ENCODE data around the gene TTC7B.

Gene TTC7B

DNA sequence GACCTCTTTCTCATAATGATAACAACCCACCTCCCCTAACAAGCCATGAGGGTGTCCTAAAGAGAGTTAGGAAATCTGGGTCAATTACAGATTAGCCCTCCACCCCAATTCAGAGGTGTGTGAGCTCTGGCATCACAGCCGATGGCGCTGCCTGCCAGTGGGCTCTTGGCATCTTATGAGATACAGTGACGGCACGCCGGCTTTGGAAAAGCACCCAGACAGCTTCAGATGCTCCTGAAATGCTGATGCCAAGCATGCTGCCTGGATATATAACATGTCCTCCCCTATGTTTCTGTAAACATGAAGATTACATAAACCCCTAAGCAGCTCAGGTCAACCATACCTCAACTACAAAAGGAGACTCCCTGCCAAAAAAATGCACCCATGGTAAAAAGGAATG, 152.6 kb downstream of the TTC7B start:
- Histone ChIP-seq H2BK120ac (ENCODE audit: low read depth, low read length) (no peak overlapping the region), H3K4me3 (ENCODE audit: low read length) (no peak overlapping the region), H4K5ac (ENCODE audit: low read length) (no peak overlapping the region), H3K23ac (ENCODE audit: low read length) (no peak overlapping the region), H3K79me2 (ENCODE audit: control insufficient read depth, insufficient read depth, low read length) (no peaks in the 10 kb centered on the region), H3K79me1 (ENCODE audit: low read length) (no peaks in the 10 kb centered on the region), H2AK5ac (ENCODE audit: low read length) (no peak overlapping the region), H3K9ac (ENCODE audit: low read length) (no peak overlapping the region), H3K4me1 (ENCODE audit: control insufficient read depth, low read depth, low read length) (peaks cover 3% of the 10 kb centered on the region), H4K8ac (ENCODE audit: low read depth, low read length) (no peak overlapping the region), H3K18ac (ENCODE audit: low read length) (no peak overlapping the region), H3K4me2 (ENCODE audit: low read length) (no peak overlapping the region), H3K56ac (ENCODE audit: low read length) (no peak overlapping the region), H3K36me3 (ENCODE audit: control insufficient read depth, insufficient read depth, low read length) (no peaks in the 10 kb centered on the region), H2BK5ac (ENCODE audit: low read length) (no peak overlapping the region), H2BK15ac (replicated peaks; ENCODE audit: low read depth) (no peak overlapping the region), H3K4ac (ENCODE audit: low read depth, low read length) (no peak overlapping the region), H3K27ac (ENCODE audit: low read depth, low read length) (no peak overlapping the region), H3K27me3 (ENCODE audit: insufficient read depth, low read length, poor library complexity) (no peaks in the 10 kb centered on the region)
- DNase-seq: no peak
- WGBS (ENCODE audit: extremely low coverage, insufficient coverage, low lambda C conversion rate): no CpG with 5 or more reads among the region's 5 CpGs

DNA sequence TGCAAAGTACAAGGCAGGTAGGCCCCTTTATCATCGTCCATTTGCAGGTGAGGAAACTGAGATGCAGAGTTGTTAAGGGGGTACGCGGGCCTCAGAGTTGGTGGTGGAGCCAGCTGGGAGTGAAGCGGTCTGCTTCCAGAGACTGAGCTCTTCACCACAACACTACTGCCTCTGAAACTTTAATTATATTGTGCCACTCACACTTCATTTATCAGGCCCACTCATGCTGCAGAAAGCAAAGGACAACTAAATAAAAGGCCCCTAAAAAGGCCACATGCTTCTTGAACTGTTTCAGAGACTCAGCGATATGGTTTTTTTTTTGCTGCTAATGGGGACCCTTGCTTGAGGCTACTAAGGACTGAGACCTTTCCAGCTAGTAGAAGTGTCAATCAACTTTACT, 153.1 kb downstream of the TTC7B start:
- no peaks in the 10 kb centered on the region for H3K36me3 ChIP-seq (ENCODE audit: control insufficient read depth, insufficient read depth, low read length)
- no peak overlapping the region for H2BK5ac ChIP-seq (ENCODE audit: low read length)
- no peak for DNase-seq
- no peak overlapping the region for H3K4me2 ChIP-seq (ENCODE audit: low read length)
- H3K79me2 ChIP-seq (ENCODE audit: control insufficient read depth, insufficient read depth, low read length): no peaks in the 10 kb centered on the region
- H3K56ac ChIP-seq (ENCODE audit: low read length): no peak overlapping the region
- no peak overlapping the region for H2AK5ac ChIP-seq (ENCODE audit: low read length)
- H2BK120ac ChIP-seq (ENCODE audit: low read depth, low read length): no peak overlapping the region
- no peak overlapping the region for H4K8ac ChIP-seq (ENCODE audit: low read depth, low read length)
- H3K18ac ChIP-seq (ENCODE audit: low read length): no peak overlapping the region
- no CpG with 5 or more reads among the region's 5 CpGs for WGBS (ENCODE audit: extremely low coverage, insufficient coverage, low lambda C conversion rate)
- H3K79me1 ChIP-seq (ENCODE audit: low read length): no peaks in the 10 kb centered on the region
- H3K4ac ChIP-seq (ENCODE audit: low read depth, low read length): no peak overlapping the region
- H3K27me3 ChIP-seq (ENCODE audit: insufficient read depth, low read length, poor library complexity): no peaks in the 10 kb centered on the region
- no peak overlapping the region for H3K9ac ChIP-seq (ENCODE audit: low read length)
- no peak overlapping the region for H2BK15ac ChIP-seq (replicated peaks; ENCODE audit: low read depth)
- H3K4me3 ChIP-seq (ENCODE audit: low read length): no peak overlapping the region
- H3K4me1 ChIP-seq (ENCODE audit: control insufficient read depth, low read depth, low read length): peaks cover 3% of the 10 kb centered on the region
- H3K27ac ChIP-seq (ENCODE audit: low read depth, low read length): no peak overlapping the region
- H4K5ac ChIP-seq (ENCODE audit: low read length): no peak overlapping the region
- no peak overlapping the region for H3K23ac ChIP-seq (ENCODE audit: low read length)

DNA sequence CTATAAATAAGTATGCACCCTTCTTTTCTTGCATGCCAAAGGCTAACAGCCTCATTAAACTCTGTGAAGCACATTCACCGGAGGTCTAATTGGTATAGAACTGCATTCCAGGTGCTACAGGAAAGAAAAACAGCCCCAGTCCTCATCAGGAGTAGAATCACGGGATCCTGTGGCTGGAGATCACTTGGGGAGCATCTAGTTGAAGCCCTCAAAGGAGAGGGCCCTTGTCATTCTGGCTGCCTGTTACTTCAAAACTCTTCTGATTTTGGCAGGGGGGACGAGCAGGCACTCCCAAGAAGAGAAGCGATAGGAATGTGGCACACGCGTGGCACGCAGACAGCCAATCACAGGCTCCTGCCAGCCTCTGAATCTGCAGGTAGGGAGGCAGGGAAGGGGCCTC, 154.4 kb downstream of the TTC7B start:
- Histone ChIP-seq H3K4me1 (ENCODE audit: control insufficient read depth, low read depth, low read length) (peaks cover 3% of the 10 kb centered on the region), H2BK15ac (replicated peaks; ENCODE audit: low read depth) (no peak overlapping the region), H2AK5ac (ENCODE audit: low read length) (no peak overlapping the region), H3K18ac (ENCODE audit: low read length) (no peak overlapping the region), H3K27me3 (ENCODE audit: insufficient read depth, low read length, poor library complexity) (no peaks in the 10 kb centered on the region), H2BK120ac (ENCODE audit: low read depth, low read length) (no peak overlapping the region), H3K9ac (ENCODE audit: low read length) (no peak overlapping the region), H3K4me2 (ENCODE audit: low read length) (no peak overlapping the region), H3K4ac (ENCODE audit: low read depth, low read length) (no peak overlapping the region), H3K79me2 (ENCODE audit: control insufficient read depth, insufficient read depth, low read length) (no peaks in the 10 kb centered on the region), H3K23ac (ENCODE audit: low read length) (no peak overlapping the region), H4K8ac (ENCODE audit: low read depth, low read length) (no peak overlapping the region), H3K79me1 (ENCODE audit: low read length) (no peaks in the 10 kb centered on the region), H3K4me3 (ENCODE audit: low read length) (no peak overlapping the region), H3K36me3 (ENCODE audit: control insufficient read depth, insufficient read depth, low read length) (no peaks in the 10 kb centered on the region), H4K5ac (ENCODE audit: low read length) (no peak overlapping the region), H3K27ac (ENCODE audit: low read depth, low read length) (no peak overlapping the region), H3K56ac (ENCODE audit: low read length) (no peak overlapping the region), H2BK5ac (ENCODE audit: low read length) (no peak overlapping the region)
- DNase-seq: no peak
- WGBS (ENCODE audit: extremely low coverage, insufficient coverage, low lambda C conversion rate): no CpG with 5 or more reads among the region's 7 CpGs

DNA sequence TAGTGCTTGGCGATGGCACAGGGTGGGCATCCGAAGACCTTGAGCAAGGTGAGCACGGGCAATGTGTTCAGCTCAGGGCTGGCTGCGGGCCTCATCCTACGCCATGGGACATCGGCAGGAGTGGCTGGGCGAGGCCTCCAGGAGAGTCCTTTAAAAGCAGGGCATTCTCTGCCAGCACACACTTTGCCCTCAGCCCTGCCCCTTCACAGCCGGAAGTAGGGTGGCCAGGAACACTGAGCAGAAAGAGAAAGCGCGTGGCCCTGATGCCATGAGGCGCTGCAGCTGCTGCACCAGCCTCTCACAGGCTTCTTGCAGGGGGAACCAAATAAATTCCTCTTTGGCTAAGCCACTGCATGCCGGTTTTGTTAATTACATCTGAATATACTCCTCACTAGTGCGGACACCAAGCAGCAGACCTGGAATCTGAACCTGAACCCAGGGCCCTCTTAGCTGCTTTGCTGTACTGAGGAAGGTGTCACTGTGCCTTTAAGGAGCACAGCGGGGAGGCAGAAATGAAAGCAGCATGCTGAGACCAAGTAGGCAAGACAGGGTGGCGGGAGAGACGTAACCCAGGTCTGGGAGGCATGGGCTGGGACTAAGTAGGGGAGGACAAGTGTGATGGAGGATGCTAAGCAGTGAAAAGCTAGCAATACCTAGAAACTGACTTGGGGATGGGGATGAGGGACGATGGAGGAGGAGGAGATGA, 155.2 kb downstream of the TTC7B start:
- no peak for DNase-seq

DNA sequence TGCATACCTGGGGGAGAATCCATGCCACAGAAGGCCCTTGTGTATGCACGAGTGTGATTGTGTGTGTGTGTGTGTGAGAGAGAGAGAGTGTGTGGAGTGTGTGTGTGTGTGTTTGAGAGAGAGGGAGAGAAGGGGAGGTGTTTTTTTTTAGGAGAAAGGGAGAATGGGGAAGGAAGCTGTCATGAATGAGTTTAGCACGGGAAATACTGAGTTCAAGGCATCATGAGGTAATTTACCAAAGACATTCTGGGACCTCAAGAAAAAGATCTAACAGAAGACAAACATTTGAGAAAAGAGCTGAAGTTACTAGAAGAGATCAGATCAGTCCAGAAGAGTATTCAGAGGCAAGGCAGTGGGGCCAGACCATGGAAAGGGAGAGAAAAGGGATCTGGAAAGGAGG, 157.1 kb downstream of the TTC7B start:
- Histone ChIP-seq H2AK5ac (ENCODE audit: low read length) (no peak overlapping the region), H3K4me2 (ENCODE audit: low read length) (no peak overlapping the region), H3K9ac (ENCODE audit: low read length) (no peak overlapping the region), H3K4me3 (ENCODE audit: low read length) (no peak overlapping the region), H3K4ac (ENCODE audit: low read depth, low read length) (no peak overlapping the region), H2BK15ac (replicated peaks; ENCODE audit: low read depth) (no peak overlapping the region), H3K27ac (ENCODE audit: low read depth, low read length) (no peak overlapping the region), H4K5ac (ENCODE audit: low read length) (no peak overlapping the region), H3K36me3 (ENCODE audit: control insufficient read depth, insufficient read depth, low read length) (peaks cover 1% of the 10 kb centered on the region), H4K8ac (ENCODE audit: low read depth, low read length) (no peak overlapping the region), H2BK5ac (ENCODE audit: low read length) (no peak overlapping the region), H3K79me1 (ENCODE audit: low read length) (no peaks in the 10 kb centered on the region), H3K4me1 (ENCODE audit: control insufficient read depth, low read depth, low read length) (peaks cover 3% of the 10 kb centered on the region), H3K18ac (ENCODE audit: low read length) (no peak overlapping the region), H3K23ac (ENCODE audit: low read length) (no peak overlapping the region), H2BK120ac (ENCODE audit: low read depth, low read length) (no peak overlapping the region), H3K56ac (ENCODE audit: low read length) (no peak overlapping the region), H3K27me3 (ENCODE audit: insufficient read depth, low read length, poor library complexity) (no peaks in the 10 kb centered on the region), H3K79me2 (ENCODE audit: control insufficient read depth, insufficient read depth, low read length) (no peaks in the 10 kb centered on the region)
- no CpG with 5 or more reads among the region's 2 CpGs for WGBS (ENCODE audit: extremely low coverage, insufficient coverage, low lambda C conversion rate)
- no peak for DNase-seq

More for the DNA sequence above, 155.2 kb downstream of the TTC7B start:
- Histone ChIP-seq H3K79me2 (ENCODE audit: control insufficient read depth, insufficient read depth, low read length) (no peaks in the 10 kb centered on the region), H2BK120ac (ENCODE audit: low read depth, low read length) (no peak overlapping the region), H2BK5ac (ENCODE audit: low read length) (no peak overlapping the region), H3K4me2 (ENCODE audit: low read length) (no peak overlapping the region), H3K4me3 (ENCODE audit: low read length) (no peak overlapping the region), H3K18ac (ENCODE audit: low read length) (no peak overlapping the region), H3K36me3 (ENCODE audit: control insufficient read depth, insufficient read depth, low read length) (no peaks in the 10 kb centered on the region), H3K27me3 (ENCODE audit: insufficient read depth, low read length, poor library complexity) (no peaks in the 10 kb centered on the region), H3K27ac (ENCODE audit: low read depth, low read length) (no peak overlapping the region), H3K56ac (ENCODE audit: low read length) (no peak overlapping the region), H3K4me1 (ENCODE audit: control insufficient read depth, low read depth, low read length) (peaks cover 3% of the 10 kb centered on the region), H3K9ac (ENCODE audit: low read length) (no peak overlapping the region), H2BK15ac (replicated peaks; ENCODE audit: low read depth) (no peak overlapping the region), H4K5ac (ENCODE audit: low read length) (no peak overlapping the region), H3K4ac (ENCODE audit: low read depth, low read length) (no peak overlapping the region), H2AK5ac (ENCODE audit: low read length) (no peak overlapping the region), H3K23ac (ENCODE audit: low read length) (no peak overlapping the region), H4K8ac (ENCODE audit: low read depth, low read length) (no peak overlapping the region), H3K79me1 (ENCODE audit: low read length) (no peaks in the 10 kb centered on the region)
- WGBS (ENCODE audit: extremely low coverage, insufficient coverage, low lambda C conversion rate): no CpG with 5 or more reads among the region's 17 CpGs

DNA sequence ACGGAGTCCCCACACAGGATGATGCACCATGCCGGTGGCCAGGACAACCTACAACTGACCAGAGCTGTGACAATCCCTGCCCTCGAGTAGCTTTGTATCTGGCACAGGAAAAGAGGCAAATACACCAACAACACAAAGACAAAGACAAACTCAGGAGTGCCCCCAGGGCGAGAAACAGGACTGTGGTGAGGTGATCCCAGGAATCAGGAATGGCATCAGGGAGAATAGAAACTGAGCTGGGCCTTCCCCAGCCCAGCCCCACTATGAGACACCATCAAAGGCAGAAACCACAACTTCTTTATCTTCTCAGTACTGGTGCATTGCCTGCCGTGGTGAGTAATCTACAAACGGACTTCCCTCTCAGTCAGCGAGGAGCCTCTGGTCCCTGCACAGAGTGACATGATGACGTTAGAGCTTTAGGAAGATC, 157.7 kb downstream of the TTC7B start:
- WGBS (ENCODE audit: extremely low coverage, insufficient coverage, low lambda C conversion rate): no CpG with 5 or more reads among the region's 8 CpGs
- H3K27ac ChIP-seq (ENCODE audit: low read depth, low read length): no peak overlapping the region
- peak; percentile 68 for DNase-seq

More for the DNA sequence above, 157.7 kb downstream of the TTC7B start:
- H3K9ac ChIP-seq (ENCODE audit: low read length): no peak overlapping the region
- H2BK120ac ChIP-seq (ENCODE audit: low read depth, low read length): no peak overlapping the region
- H3K36me3 ChIP-seq (ENCODE audit: control insufficient read depth, insufficient read depth, low read length): peaks cover 1% of the 10 kb centered on the region
- H3K4me1 ChIP-seq (ENCODE audit: control insufficient read depth, low read depth, low read length): peaks cover 3% of the 10 kb centered on the region
- no peak overlapping the region for H4K5ac ChIP-seq (ENCODE audit: low read length)
- no peak overlapping the region for H3K4ac ChIP-seq (ENCODE audit: low read depth, low read length)
- H3K79me1 ChIP-seq (ENCODE audit: low read length): no peaks in the 10 kb centered on the region
- H2BK15ac ChIP-seq (replicated peaks; ENCODE audit: low read depth): no peak overlapping the region
- H3K23ac ChIP-seq (ENCODE audit: low read length): no peak overlapping the region
- no peak overlapping the region for H2AK5ac ChIP-seq (ENCODE audit: low read length)
- no peak overlapping the region for H3K4me2 ChIP-seq (ENCODE audit: low read length)
- H3K18ac ChIP-seq (ENCODE audit: low read length): no peak overlapping the region
- H2BK5ac ChIP-seq (ENCODE audit: low read length): no peak overlapping the region
- H3K4me3 ChIP-seq (ENCODE audit: low read length): no peak overlapping the region
- no peak overlapping the region for H4K8ac ChIP-seq (ENCODE audit: low read depth, low read length)
- no peaks in the 10 kb centered on the region for H3K27me3 ChIP-seq (ENCODE audit: insufficient read depth, low read length, poor library complexity)
- no peaks in the 10 kb centered on the region for H3K79me2 ChIP-seq (ENCODE audit: control insufficient read depth, insufficient read depth, low read length)
- no peak overlapping the region for H3K56ac ChIP-seq (ENCODE audit: low read length)
